Fibroblast of peridontal ligament (primary cell): ENCODE results near the gene CYFIP1.

Experiments used
- DNase-seq: peaks from one replicate; pipeline ENCODE4 v3.0.0-alpha.2; 2010; ENCODE audit errors: extremely low read depth

The CYFIP1 gene

DNA sequence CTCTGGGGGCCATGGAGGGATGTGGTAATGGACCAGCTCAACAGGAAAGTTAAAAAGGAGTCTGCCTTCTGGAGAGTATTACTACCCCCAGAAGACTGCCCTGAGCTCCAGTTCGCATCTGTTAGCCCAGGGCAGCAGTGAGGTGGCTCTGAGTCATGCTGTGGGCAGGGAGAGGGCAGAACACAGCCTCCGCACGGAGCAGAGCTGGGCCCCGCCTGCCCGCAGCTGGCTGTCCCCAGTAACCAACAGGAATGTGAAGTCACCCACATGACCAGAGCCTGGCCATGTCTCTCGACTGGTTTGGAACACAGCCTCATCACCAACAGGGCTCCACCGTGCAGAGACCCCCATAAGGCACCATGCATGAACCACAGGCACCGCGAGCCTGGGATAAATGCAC, 62.1 kb downstream of the CYFIP1 start:
- DNase-seq: peak; percentile 5

- no peak for DNase-seq
Observed at GRCh38 chr15:22917556-22917955, 62.6 kb downstream of the CYFIP1 start.

GRCh38 chr15:22916606-22917350, 63.4 kb downstream of the CYFIP1 start:
- DNase-seq: no peak

DNA sequence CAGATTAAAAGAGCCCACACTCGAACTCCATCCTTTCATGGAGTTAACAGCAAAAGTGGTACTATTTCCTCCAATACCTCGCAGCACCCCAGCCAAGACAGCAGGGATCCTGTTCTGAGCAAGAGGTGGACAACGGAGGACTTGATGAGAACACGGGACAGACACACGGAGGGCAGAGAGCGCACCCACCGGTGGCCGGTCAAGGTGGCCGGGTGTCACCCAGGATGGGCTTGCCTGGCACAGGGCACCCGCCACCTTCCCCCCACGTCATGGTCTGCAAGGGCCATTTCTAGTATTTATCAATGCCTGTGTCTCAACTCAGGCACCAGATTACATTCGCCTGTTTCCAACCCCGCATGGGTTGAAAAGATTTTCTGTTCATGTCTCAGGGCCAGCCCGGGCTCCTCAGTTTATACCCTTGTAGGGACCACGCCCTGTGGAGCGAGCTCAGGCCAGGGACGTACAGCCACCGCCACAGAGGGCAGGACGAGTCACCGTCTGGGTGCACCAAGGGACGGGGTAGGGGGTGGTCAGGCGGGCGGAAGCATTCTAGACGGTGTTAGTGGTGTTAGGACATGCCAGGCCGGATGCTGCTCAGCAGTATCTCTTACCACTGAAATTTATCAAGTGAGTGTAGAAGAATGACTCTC, 64.2 kb downstream of the CYFIP1 start:
- DNase-seq: no peak

- DNase-seq: no peak
Observed at GRCh38 chr15:22913646-22914380, 66.4 kb downstream of the CYFIP1 start.

DNA sequence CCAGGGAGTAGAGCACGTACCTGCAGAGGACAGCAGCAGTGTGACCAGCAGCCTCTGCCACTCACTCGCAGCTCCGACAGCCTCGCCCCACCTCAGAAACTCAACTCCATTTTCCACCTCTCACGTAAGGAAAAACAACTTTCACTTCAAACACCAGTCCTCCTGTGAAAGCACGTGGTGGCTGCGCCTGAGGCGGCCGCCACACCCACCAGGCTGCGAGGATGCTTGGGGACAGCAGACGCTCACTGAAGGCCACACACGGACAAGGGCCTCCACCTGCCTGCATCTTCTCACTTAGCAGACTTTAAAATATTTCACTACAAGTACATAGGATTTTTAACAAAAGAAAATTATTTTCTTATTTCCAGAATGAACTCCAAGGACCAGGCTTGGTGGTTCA, 67.9 kb downstream of the CYFIP1 start:
- no peak for DNase-seq

DNA sequence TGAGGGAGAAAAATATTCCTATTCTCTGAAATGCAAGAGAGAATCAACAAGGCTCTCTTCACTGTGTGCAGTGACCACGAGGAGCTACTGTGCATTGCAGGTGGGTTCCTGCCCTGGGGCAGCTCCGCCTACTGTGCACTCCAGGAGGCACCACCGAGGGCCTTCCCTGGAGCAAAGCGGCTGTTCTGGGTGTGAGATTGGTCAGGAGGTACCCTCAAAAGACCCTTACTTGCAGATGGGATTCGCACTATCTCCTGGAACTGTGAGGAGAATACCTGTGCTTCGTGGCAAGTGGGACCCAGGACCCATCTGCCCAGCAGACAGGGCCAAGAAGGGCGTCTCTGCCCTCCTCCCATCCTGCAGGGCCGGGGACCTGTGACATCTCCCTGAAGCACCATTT, 68.9 kb downstream of the CYFIP1 start:
- DNase-seq: no peak

DNA sequence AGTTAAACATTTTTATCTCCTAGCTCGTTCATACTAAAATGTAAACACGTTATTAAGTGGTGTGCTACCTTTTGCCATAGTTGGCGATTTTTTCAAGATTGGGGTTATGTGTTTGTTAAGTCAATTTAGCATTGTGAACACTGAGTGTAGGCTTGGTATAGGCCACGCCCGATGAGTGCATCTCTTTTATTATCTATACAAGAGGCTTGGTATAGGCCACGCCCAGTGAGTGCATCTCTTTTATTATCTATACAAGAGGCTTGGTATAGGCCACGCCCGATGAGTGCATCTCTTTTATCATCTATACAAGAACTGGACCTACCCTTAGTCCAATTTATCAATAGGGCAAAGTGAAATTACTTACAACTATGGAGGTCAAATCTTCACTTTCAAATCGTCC, 71.3 kb downstream of the CYFIP1 start:
- no peak for DNase-seq

DNA sequence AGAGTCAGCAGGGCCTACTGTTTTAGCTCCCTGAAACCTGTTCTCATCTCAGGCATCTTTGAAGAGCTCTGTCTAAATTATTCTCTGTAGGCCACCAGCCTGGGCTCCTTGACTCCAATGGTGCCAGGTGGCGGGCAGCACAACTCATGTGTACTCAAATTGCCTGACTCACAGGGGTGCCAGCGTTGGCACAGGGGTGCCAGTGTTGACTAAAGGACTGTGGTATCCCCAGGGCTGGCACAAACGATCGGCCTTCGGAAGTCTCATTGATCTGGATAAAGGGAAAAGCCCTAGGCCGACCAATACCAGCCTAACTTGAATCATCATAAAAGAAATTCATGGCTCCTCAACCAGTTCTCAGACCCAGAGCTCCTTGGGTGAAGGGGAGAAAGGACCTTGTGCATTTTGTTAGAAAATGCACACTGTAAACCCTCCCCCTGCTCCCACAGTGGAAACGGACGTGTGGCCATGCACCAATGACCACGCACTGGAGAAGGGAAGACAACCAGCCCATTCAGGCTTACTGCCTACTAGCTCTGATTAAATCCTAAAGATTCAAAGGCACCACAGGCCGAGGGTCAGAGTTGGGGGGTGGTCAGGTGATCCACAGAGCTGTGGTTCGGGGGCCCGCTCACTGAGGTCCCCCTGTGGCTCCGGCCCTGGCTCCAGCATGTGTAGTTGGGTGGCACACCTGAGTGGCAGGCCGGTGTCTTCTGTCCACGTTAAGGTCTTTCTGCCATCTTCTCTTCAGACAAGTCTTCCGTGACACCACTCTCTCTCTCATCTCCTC, 72.8 kb downstream of the CYFIP1 start:
- no peak for DNase-seq

GRCh38 chr15:22904736-22905135, 75.4 kb downstream of the CYFIP1 start:
- DNase-seq: no peak

DNA sequence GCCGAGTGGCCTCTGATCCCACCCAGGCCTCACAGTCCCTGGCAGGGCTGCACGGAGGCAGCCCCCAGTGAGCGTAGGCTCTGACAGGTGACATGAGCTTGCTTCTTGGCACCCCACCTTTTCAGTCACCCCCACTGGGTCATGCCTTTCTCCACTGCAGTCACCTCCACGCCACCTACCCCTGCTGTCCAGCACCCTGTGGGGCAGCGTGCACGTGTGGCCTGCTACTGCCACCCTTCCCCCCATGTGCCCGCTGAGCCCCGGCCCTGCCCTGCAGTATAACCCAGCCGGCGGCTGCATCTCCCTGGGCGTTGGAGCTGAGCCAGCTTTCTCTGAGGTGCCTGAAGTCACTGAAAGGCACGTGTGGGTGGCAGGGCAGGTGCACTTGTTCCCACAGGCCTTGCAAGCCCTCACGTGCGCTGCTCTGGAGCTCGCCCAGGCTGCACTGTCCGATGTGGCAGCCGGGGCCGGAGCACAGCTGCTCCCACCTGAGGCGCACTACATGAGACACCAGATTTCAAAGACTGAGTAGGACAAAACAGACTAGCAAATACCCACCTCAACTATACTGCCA, 76.1 kb downstream of the CYFIP1 start:
- no peak for DNase-seq

DNA sequence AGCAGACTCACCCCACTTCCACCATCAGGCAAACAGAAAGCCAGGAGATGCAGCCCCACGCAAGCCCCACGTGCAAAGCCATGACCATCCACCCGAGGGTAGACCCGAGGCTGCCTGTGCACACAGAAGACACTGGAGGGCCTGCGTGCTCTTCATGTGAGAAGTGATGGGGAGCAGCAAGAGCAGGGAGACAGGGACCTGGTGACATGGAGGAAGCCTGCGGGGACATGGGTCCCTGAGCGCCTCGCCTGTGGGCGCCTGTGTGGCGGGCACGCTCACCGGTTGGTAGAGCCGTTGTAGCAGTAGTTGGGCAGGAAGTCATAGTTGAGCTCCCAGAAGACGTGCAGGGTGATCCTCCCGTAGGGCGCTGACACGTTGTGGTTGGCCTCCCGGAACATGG, 76.7 kb downstream of the CYFIP1 start:
- DNase-seq: no peak

- DNase-seq: no peak
Observed at GRCh38 chr15:22902981-22903380, 77.2 kb downstream of the CYFIP1 start.

DNA sequence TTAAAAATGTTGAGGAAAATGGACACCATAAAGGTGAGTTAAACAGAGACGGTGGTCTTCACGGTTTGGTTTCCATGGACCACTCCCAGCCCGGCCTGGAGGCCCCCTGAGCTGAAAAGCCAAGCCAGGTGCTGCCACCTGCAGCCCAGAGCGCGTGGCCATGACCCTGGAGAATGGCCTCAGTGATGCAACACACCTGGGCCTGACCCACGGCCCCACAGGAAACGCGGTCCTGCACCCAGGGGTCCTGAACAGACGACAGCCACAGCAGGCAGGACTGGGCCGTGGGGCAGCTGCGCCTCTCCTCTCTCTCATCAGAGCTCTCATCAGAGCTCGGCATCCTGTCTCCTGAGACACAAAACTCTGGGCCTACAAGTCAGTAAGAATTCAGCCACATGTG, 77.6 kb downstream of the CYFIP1 start:
- no peak for DNase-seq

- no peak for DNase-seq
Observed at GRCh38 chr15:22902046-22902445, 78.1 kb downstream of the CYFIP1 start.

DNA sequence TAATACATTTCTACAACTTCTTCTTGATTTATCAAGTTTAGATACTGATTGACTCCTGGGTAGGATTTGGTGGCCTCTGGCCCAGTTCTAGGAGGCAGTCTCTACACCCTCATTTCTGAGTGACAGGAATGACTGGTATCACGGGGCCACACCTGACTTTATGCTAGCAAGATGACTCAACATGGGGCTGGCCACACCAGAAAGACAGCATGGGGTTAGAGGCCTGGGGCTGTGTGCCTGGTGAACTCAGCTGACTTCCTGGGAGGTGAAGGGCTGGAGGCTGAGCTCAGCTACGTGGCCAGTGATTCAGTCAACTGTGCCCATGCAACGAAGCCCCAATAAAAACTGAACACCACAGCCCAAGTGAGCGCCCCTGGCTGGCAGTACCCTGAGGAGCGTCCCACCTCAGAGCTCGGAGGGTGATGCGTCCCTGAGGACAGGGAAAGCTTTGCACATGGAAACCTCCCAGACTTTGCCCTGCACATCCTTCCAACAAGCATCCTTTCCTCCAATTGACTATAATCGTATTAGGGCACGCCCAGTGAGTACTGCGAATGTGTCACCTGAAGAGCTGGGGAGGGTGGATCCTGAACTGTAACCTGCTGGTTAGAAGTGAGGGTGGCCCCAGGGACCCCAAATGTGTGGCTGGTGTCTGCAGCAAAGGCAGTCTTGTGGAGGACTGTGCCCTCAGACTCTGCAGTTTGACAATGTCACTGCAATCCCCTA, 84.5 kb downstream of the CYFIP1 start:
- no peak for DNase-seq

- DNase-seq: no peak
Observed at GRCh38 chr15:22893881-22894280, 86.3 kb downstream of the CYFIP1 start.

- DNase-seq: no peak
Observed at GRCh38 chr15:22893081-22893480, 87.1 kb downstream of the CYFIP1 start.

DNA sequence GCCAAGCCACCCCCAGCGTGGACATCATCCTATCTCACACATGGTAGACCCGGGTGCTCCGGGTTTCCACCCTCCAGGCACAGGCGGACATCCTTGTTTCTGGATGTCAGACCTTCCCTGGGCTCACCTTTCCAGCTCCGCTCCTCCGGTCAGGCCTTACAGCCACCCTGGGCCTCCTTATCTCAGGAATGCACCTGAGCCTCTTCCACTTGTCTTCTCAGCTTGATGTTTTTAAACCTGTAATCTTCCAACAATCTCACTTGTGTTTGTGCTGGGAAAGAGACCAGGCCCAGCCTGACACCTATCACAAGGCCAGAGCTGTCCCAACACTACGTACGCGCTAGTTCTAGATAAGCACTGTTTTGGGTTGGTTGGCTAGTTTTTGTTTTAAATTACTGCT, 87.8 kb downstream of the CYFIP1 start:
- no peak for DNase-seq

DNA sequence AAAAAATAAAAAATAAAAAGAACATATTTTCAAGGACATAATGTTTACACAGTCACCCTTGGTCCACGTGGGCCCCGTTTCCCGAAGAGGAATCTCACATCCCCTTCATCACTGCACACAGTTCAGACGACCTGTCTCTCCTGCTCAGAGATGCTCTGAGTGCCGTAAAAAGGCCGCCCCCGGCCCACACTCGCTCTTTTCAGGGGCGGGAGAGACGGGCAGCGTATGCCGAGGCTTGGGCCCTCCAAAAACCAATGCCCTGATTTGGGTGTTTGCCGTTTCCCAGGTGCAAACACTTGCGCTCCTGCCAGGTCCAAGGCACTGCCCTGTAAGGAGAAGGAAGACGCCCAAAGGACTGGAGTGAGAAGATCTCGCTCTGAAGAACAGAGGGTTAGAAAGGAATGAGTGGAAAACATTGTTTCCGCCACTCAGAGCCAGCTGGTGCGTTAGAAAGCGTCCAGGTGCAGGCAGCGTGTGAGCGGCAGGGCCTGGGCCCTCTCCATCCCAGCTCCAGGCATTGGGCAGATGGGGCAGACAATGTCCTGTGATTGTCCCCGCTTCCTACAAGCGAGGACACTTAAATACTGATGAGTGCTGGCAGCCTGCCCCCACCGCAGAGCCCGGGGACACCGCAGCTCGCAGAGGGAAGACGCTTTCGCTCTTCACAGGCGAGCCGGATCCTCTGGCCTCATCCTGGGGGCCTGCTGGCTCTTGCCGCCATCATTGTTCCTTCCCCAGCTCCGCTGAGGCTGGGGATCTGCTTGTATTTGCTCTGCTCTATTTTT, 88.5 kb downstream of the CYFIP1 start:
- no peak for DNase-seq
